ACC112 (cell line): ENCODE measurements around the gene CTDP1.

Source experiments
- H2AFZ ChIP-seq: fragments of 200-600 bp; sonication (generic); one replicate; pipeline ENCODE4 v1.6.0; 2017; ENCODE audit warnings: antibody characterized with exemption, low read length; ENCODE audit not compliant: unreplicated experiment
- H3K27ac ChIP-seq: fragments of 200-600 bp; sonication (generic); 2 replicates; pipeline ENCODE4 v1.5.1; 2014; ENCODE audit warnings: low read depth, mild to moderate bottlenecking, antibody characterized with exemption, low read length, moderate library complexity
- H3K27me3 ChIP-seq: fragments of 200-600 bp; sonication (generic); 2 replicates; pipeline ENCODE4 v1.6.1; 2014; ENCODE audit warnings: mild to moderate bottlenecking, antibody characterized with exemption, low read length, moderate library complexity, mixed read lengths; ENCODE audit not compliant: insufficient read depth
- H3K36me3 ChIP-seq: fragments of 200-600 bp; sonication (generic); 2 replicates; pipeline ENCODE4 v1.6.1; 2016; ENCODE audit warnings: mild to moderate bottlenecking, antibody characterized with exemption, low read length, moderate library complexity, mixed read lengths; ENCODE audit not compliant: insufficient read depth
- H3K4me1 ChIP-seq: fragments of 200-600 bp; sonication (generic); one replicate; pipeline ENCODE4 v1.6.1; 2016; ENCODE audit warnings: low read length, mixed read lengths; ENCODE audit not compliant: insufficient read depth, unreplicated experiment, control insufficient read depth
- H3K4me3 ChIP-seq: fragments of 200-600 bp; sonication (generic); 2 replicates; pipeline ENCODE4 v1.5.1; 2014; ENCODE audit warnings: mild to moderate bottlenecking, low read depth, low read length
- H3K79me2 ChIP-seq: fragments of 200-600 bp; sonication (generic); one replicate; pipeline ENCODE4 v1.6.0; 2016; ENCODE audit warnings: low read length; ENCODE audit not compliant: control insufficient read depth, unreplicated experiment, insufficient read depth

Gene CTDP1, protein sequence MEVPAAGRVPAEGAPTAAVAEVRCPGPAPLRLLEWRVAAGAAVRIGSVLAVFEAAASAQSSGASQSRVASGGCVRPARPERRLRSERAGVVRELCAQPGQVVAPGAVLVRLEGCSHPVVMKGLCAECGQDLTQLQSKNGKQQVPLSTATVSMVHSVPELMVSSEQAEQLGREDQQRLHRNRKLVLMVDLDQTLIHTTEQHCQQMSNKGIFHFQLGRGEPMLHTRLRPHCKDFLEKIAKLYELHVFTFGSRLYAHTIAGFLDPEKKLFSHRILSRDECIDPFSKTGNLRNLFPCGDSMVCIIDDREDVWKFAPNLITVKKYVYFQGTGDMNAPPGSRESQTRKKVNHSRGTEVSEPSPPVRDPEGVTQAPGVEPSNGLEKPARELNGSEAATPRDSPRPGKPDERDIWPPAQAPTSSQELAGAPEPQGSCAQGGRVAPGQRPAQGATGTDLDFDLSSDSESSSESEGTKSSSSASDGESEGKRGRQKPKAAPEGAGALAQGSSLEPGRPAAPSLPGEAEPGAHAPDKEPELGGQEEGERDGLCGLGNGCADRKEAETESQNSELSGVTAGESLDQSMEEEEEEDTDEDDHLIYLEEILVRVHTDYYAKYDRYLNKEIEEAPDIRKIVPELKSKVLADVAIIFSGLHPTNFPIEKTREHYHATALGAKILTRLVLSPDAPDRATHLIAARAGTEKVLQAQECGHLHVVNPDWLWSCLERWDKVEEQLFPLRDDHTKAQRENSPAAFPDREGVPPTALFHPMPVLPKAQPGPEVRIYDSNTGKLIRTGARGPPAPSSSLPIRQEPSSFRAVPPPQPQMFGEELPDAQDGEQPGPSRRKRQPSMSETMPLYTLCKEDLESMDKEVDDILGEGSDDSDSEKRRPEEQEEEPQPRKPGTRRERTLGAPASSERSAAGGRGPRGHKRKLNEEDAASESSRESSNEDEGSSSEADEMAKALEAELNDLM

DNA sequence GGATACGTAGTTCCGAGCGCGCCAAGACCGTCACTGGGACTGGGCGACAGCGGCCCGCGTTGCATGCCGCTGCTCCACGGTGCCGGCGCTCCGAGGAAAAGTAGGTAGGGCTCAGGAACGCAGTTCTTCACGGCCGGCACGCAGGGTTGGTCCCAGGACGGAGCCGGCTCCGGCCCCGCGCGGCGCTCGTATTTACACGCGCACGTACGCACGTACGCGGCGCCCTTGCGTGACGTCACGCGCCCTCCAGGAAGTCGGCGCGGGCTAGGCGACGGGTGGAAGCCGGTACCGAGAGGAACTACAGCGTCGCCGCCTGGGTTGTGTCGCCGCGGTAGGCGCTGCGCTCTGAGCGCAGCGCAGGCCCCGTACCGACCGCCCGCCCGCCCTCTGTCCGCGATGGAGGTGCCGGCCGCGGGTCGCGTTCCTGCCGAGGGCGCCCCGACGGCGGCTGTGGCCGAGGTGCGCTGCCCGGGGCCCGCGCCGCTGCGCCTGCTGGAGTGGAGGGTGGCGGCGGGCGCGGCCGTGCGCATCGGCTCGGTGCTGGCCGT is at the start of gene CTDP1:
Gene CTDP1 (plus strand): TSS at position 252 of the 548 bp plus-strand sequence. CDS start 145 bp downstream, at position 397.
- peak within 1 kb of the TSS; percentile 89 for H3K4me3 ChIP-seq
- peaks cover 14% of the 10 kb centered on the region; the same call in 1 of the 2 replicates for H3K36me3 ChIP-seq
- peaks cover 24% of the 10 kb centered on the region for H3K4me1 ChIP-seq
- H3K27me3 ChIP-seq = no peaks in the 10 kb centered on the region
- peak within 1 kb of the TSS; percentile 95 for H2AFZ ChIP-seq
- peak within 1 kb of the TSS; percentile 96 for H3K27ac ChIP-seq
- H3K79me2 ChIP-seq = peaks cover 66% of the 10 kb centered on the region

DNA sequence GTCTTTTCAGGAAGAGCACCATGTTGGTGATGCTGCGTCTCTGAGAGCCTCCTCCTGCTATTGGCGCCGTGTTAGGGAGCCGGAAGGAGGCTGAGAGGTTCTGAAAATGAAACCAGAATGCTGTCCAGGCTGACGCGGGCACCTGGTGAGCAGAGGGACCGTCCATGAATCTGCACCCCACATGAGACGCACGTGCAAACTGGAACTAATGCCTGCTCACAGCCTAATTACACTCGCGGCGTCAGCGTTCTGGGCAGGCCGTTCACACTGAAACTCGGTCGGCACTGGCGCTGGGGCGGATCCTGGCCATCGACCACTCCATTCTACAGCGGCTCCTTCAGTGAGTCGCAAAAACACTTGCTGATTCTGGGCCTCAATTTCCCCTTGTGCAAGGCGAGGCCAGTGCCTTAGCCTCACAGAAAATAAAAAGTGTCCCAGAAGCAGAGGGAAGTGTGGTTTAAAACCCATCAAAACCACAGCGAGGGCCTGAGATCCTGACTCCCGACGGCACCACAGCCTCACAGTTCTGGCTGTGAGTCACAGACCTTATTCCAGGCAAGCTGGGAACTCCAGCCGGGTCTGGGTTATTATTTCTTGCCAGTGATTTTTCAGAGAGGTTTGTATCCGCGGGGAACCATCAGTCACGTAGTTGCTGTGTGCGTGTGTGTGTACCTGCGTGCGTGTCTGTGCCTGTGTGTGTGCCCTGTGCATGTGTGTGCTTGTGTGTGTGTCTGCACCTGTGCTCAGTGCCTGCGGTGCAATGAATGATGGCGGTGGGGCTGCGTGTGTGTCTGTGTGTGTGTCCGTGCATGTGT is 49.1 kb upstream of the CTDP1 start:
- no peak overlapping the region for H3K27ac ChIP-seq
- no peaks in the 10 kb centered on the region for H3K36me3 ChIP-seq
- no peak overlapping the region for H2AFZ ChIP-seq
- H3K4me1 ChIP-seq = no peaks in the 10 kb centered on the region
- no peak overlapping the region for H3K4me3 ChIP-seq
- H3K79me2 ChIP-seq = no peaks in the 10 kb centered on the region
- peaks cover 14% of the 10 kb centered on the region for H3K27me3 ChIP-seq

DNA sequence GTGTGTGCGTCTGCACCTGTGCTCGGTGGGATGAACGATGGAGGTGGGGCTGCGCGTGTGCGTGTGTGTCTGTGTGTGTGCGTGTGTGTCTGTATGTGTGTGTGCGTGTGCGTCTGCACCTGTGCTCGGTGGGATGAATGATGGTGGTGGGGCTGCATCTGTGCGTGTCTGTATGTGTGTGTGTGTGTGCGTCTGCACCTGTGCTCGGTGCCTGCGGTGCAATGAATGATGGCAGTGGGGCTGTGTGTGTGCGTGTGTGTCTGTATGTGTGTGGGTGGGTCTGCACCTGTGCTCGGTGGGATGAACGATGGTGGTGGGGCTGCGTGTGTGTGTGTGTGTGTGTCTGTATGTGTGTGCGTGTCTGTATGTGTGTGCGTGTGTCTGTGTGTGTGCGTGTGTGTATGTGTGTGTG is 48.5 kb upstream of the CTDP1 start:
- H3K27ac ChIP-seq = no peak overlapping the region
- H3K27me3 ChIP-seq = peaks cover 8% of the 10 kb centered on the region
- H3K79me2 ChIP-seq = no peaks in the 10 kb centered on the region
- H3K4me1 ChIP-seq = no peaks in the 10 kb centered on the region
- H2AFZ ChIP-seq = no peak overlapping the region
- H3K36me3 ChIP-seq = no peaks in the 10 kb centered on the region
- H3K4me3 ChIP-seq = no peak overlapping the region

DNA sequence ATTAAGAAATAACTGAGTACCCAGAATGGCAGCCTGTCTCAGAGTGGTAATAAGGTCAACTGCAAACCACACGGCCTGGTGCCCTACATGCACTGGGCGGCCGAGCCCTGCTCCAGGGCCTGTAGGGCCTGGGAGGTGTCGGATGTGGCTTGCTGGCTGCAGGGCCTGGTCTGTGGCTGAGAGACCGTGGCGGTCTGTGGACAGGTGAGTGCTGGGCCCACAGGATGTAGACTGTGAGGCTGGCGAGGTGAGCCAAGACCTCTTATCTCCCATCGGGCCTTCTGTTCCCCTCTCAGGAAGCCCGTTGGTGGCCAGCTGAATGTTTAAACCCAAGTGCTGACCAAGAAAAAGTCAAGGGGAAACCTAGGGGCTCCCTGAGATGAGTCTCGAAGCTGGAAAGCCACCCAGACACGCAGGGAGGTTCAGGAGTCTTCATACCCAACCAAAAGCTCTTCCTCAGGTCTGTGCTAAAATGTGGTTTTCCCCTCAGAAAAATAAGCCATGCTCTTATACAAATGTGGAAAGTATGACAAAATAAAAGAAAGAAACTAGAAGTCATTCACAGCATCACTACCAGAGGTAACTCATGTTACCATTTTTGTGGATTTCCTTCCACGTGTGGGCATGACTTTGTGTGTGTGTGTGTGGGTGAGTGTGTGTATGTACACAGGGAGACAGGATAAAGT is 47.7 kb upstream of the CTDP1 start:
- H3K27me3 ChIP-seq = peaks cover 3% of the 10 kb centered on the region
- H3K36me3 ChIP-seq = no peaks in the 10 kb centered on the region
- H3K4me1 ChIP-seq = no peaks in the 10 kb centered on the region
- H3K79me2 ChIP-seq = no peaks in the 10 kb centered on the region
- H3K27ac ChIP-seq = no peak overlapping the region
- H3K4me3 ChIP-seq = no peak overlapping the region
- no peak overlapping the region for H2AFZ ChIP-seq

DNA sequence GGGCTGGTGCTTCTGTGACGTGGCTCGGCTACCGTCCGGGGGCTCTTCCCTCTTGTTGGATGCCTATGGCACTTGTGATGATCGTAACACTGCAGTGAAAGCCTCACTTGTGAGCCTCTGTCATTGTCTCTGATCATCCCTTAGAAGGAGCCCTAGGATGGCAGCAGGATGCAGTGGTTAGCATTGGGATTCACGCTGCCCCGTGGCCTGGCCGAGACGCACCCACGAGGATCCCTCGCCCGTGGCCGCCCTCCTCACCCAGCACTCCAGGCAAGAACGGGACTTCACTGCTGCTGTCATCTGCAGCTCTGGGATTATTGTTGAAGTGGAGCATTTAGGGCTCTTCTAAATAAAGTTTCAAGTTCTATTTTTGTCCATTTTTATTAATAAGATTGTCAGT is 46.8 kb upstream of the CTDP1 start:
- Histone ChIP-seq H3K27me3 (peaks cover 9% of the 10 kb centered on the region), H3K4me3 (no peak overlapping the region), H2AFZ (no peak overlapping the region), H3K36me3 (no peaks in the 10 kb centered on the region), H3K79me2 (no peaks in the 10 kb centered on the region), H3K4me1 (no peaks in the 10 kb centered on the region), H3K27ac (no peak overlapping the region)

DNA sequence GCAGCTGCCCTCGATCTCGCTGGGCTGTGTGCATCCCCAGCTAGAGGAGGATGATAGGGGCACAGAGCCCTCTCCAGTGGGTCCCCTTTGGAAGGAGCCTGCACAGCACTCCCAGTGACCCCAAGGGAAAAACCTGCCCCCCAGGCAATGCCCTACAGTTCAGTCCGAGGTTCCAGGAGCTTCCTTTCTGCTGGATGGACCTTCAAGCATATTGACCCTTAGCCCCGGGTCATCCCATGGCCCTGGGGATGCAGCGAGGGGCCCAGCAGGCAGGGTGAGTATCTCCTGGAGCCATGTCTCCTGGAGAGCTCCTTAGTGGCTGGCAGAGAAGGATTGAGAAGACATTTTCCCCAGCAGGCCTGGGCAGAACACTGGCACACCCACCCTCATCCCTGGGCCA is 45.4 kb upstream of the CTDP1 start:
- Histone ChIP-seq H2AFZ (no peak overlapping the region), H3K36me3 (no peaks in the 10 kb centered on the region), H3K27me3 (peaks cover 23% of the 10 kb centered on the region), H3K79me2 (no peaks in the 10 kb centered on the region), H3K27ac (no peak overlapping the region), H3K4me1 (no peaks in the 10 kb centered on the region), H3K4me3 (no peak overlapping the region)

DNA sequence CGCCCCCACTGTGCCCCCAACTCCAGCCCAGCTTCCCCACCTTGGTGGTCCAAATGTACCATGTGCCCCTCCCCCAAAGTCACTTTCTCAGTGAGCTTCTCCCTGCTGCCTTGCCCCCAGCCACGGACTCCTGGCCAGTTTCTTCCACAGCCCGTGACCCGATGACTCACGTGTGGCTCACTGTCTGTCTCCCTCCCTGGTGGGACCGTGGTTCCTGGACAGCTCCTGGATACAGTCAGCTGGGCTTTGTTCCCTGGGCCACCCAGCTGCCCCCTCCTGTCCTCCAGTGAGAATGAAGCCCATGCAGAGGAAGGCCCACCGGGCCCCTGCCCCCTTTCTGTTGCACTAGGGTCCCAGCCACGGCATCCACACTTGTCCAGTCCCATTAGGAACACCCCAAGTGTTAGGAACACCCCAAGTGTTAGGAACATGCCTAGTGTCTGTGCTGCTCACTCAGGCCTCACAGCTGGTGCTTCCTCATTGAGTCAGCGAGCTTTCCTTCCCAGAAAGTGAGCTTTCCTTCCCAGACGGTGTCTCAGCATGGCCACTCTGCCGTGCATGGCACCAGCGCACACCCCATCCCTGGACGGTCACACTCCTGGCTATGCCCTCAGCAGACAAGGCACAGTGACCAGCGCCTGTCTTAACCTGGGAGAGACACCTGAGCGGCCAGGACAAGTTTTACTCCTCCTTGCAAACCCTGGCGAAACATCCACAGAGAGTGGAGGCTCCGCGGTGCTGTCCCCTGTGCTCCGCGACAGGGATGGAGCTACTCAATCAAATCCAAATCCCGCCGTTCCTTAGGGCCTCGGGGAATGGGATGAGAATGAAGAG is 44.8 kb upstream of the CTDP1 start:
- peaks cover 29% of the 10 kb centered on the region for H3K27me3 ChIP-seq
- H2AFZ ChIP-seq = no peak overlapping the region
- no peak overlapping the region for H3K27ac ChIP-seq
- H3K79me2 ChIP-seq = no peaks in the 10 kb centered on the region
- no peak overlapping the region for H3K4me3 ChIP-seq
- H3K4me1 ChIP-seq = no peaks in the 10 kb centered on the region
- no peaks in the 10 kb centered on the region for H3K36me3 ChIP-seq

DNA sequence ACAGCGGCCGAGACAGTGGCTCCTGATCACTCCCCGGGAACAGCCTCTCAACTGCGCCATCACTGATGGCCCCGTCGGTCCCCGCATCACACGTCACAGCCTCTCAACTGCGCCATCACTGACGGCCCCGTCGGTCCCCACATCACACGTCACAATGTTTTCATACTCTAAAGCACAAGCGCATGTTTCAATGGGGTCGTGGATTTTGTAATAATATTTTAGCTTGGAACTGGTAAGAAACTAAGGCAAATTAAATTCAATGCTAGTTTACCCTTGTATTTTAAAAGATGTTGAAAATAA is 44.2 kb upstream of the CTDP1 start:
- Histone ChIP-seq H3K4me1 (no peaks in the 10 kb centered on the region), H3K79me2 (no peaks in the 10 kb centered on the region), H3K36me3 (no peaks in the 10 kb centered on the region), H3K27me3 (peaks cover 32% of the 10 kb centered on the region), H3K27ac (no peak overlapping the region), H2AFZ (no peak overlapping the region), H3K4me3 (no peak overlapping the region)

DNA sequence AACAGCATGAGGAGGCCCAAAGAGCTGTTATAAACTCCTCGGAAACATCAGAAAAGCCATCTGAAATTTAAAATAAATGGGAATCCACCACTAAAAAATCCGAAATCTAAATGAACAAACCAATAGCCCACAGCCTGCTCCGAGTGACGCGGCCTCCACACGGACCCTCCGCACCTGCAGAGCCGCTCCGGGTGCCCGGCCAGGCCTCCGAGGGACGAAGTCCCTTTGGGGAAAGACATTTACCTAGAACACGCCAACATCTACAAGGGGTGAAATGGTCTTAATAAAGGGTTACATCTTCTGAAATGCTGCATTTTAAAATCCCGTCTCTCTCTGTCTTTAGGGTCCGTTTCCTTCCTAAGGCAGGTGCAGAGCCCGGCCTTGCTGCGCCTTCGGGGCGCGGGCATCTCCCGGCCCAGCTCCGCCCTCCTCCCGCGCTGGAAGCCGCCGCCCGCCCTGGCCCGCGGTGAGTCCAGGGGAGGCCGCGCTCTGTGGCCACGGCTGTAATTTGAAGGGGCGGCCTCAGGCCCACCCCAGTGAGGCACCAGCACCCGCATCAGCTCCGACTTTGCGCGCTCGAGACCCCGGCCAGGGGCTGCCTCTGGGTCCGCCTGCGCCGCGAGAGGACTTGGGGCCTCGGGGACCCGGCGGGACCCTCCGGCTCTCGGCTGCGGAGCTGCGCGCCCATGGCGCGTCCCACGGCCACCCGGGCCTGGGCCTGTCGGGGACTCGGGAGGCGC is 42.3 kb upstream of the CTDP1 start:
- no peaks in the 10 kb centered on the region for H3K36me3 ChIP-seq
- peaks cover 32% of the 10 kb centered on the region for H3K27me3 ChIP-seq
- no peak overlapping the region for H3K27ac ChIP-seq
- H3K4me1 ChIP-seq = no peaks in the 10 kb centered on the region
- H3K4me3 ChIP-seq = no peak overlapping the region
- no peaks in the 10 kb centered on the region for H3K79me2 ChIP-seq
- no peak overlapping the region for H2AFZ ChIP-seq
